Measurements from ENCODE around the gene GIPC1.

GRCh38 chr19:14526423-14526822, 30.5 kb upstream of the GIPC1 start:
- TF ChIP-seq CTCF (IDR thresholded peaks at IDR 0.05; ENCODE audit: low read length) (no peak), EZH2 (IDR thresholded peaks at IDR 0.05; ENCODE audit: borderline replicate concordance, low read length) (no peak)

Data from OCI-LY1 (cell line).